NCI-H524 treated with DMSO at 0.1 percent for 48 hours (cell line): ENCODE data around the gene PAH.

ENCODE experiments used
- DNase-seq: peaks from one replicate; lab custom pipeline; 2025; lab: John Stamatoyannopoulos, UW

The PAH gene

GRCh38 chr12:102917026-102917787 lies at the start of gene PAH:
Gene PAH, minus strand, starts transcription at chr12:102917244. Its CDS starts 114 bp downstream, at chr12:102917130.
- no peak for DNase-seq

DNA sequence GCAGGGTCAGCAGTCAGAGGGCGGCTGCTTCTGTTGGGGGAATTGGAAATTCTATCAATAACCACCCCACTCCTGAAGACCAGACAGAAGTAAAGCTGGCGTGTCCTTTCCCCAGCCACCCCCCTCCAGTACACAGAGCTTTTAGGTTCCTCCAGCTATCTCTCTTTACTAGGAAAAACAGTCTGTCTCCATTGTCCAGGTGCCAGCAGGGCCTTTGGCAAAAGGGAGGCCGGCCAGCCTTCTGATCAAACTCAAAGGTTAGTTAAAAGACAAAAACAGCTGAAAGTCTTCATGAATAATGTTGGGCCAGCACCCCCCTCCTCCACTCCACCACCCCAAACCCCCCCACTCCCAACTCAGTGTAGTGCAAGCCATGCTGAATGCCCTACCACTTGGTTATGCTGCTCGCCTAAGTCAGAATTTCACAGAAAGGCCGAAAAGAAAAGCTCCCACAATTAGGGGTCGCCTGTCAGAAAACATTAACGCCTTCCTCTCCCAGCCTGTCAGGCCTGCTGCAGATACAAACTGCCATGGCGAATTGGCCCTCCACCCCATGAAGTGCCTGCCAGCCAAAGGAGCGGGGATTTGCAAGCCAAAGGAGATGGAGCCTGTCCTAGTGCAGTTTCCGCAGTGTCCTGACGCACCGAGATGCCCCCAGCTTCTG lies 49.3 kb upstream of the PAH start:
- DNase-seq = no peak

DNA sequence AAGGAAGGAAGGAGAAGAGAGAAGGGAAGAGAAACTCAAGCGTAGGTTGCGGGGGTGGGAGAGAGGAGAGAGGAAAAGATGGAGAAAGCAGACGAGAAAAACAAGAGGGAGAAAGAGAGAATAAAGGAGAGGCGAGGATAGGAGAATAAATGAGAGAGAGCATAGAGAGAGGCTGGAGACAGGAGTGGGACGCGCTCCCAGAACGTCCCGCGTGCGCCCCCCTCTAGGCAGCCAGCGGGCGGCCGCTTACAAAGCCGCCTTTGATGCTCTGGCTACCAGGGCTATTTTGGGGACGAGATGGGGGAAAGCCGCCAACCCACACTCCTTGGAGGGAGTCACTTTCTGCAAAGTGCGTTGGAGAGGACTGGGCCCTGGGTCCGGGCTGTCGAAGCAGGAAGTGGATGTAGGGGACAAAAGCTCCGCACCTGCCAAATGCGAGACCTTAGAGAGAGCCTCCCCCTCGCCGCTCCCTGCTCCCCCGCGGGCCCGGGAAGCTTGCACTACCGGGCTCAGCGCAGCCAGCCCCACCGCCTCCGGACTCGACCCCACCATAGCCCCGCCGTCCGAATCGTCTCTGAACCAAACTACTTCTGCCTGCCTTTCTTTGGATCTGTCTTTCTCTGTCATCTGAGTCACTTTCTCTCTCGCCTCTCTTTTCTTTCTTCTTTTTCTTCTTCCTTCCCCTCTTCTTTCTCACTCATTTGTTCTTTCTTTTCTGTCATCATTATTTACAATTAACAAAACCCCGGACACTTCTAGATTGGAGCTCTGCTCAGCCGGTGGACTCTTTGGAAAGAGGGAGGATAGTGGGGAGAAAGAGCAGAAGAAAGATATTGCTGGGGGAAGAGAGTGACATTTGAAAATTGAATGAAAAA lies 48.5 kb upstream of the PAH start:
- no peak for DNase-seq

DNA sequence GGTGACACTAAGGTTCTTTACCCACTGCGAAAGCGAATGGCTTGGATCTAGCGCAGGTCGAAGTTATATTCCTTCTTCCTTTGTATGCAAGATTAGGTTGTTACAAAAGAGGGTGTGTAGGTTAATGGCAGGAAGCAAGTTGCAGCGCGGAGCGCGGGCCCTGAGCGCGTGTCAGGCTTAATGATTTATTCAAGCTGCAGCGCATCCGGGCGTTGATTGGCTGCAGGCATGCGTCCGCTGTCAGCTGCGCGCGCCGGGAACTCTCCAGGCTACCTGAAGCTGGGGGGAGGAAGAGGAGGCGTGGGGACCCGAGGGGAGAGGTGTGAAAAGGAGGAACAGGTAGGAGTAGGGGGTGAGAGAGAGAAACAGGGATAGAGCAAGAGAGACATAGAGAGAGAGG lies 47.8 kb upstream of the PAH start:
- DNase-seq = no peak

- DNase-seq = no peak
Observed at GRCh38 chr12:102963796-102964195, 46.8 kb upstream of the PAH start.

DNA sequence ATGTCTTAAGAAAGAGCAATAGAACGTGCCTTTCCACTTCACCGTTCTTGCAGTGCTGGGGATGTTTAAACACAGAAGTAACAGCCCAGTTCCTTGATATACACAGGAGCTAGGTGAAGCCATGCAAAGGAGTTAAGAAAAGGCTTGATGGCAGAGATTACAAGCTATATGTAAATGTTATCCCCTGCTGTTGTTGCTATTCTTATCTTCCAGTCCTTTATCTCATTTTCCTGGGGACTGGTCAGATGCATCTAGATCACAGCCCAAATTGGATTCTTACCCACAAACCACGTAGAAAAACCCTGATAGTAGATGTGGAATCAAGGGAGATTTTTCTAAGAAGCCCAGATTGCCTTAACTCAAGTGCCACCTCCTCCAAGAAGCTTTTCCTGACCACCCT lies 45.9 kb upstream of the PAH start:
- DNase-seq = peak; percentile 64

DNA sequence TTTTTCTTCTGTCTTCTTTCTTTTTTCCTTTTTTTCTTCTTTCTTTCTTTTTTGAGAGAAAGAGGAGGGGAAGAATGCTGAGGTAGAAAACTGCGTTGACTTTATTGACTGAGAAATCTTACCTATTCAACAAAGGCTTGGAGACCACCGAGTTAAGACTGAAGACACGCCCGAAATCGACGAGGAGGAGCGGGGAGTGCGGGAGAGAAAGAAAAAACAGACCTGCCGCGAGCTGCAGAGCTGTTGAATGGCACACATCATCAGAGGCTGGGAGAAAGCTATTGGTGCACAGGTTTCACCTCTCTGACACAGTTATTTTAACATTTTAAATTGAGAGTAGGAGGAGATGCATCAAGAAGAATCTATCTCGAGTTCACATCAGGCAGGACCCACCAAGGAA lies 45.5 kb upstream of the PAH start:
- no peak for DNase-seq

DNA sequence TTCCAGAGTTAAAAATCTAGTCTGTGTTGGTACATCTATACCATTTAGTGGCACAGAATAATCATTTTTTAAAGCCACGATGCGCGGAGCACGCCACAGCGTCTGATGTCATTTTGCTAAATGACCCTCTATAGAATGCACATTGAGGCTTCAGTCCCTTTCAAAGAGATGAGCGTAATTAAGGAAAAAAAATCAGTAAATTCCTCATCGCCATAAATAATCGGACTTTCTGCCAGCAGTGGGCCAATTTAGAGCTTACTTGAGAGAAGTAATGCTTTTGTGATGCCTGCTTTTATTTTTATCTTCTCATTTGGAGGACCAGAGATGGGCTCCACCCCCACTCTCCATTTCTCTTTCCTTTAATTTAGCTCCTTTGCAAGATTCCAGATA lies 44.4 kb upstream of the PAH start:
- DNase-seq = no peak

DNA sequence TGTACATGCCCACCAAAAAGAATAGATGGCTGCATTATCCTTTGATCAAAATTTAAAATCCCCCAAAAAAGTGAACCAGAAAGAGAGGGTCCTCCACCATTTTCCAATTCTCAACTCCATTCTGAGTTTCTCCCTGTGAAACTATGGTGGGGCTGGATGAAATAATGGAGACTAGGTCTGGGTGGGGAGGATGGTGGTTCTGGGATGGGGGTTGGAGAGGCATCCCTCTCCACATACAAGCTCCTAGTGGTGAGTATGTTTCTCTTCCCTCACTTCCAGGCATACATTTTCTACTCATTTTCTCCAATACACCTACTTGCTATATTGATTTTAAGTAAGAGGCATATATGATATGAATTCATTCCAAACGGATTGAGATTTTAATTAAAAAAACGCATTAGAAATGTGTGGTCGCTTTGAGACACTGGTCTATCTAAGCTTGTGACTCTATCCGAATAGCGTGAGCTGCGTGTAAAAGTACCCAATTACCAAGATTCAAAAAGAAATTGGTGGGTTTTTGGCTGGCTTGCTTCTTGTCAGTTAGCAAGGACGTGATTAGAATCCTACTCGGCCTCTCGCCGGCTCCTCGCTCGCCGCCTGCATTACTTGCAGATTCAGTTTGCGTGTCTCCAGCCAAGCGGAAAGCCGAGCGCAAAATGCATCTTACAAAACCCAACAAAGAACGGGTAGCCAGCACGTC lies 43.9 kb upstream of the PAH start:
- no peak for DNase-seq

DNA sequence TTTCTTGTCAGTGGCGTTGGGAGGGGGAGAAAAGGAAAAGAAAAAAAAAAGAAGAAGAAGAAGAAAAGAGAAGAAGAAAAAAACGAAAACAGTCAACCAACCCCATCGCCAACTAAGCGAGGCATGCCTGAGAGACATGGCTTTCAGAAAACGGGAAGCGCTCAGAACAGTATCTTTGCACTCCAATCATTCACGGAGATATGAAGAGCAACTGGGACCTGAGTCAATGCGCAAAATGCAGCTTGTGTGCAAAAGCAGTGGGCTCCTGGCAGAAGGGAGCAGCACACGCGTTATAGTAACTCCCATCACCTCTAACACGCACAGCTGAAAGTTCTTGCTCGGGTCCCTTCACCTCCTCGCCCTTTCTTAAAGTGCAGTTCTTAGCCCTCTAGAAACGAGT lies 42.3 kb upstream of the PAH start:
- no peak for DNase-seq

DNA sequence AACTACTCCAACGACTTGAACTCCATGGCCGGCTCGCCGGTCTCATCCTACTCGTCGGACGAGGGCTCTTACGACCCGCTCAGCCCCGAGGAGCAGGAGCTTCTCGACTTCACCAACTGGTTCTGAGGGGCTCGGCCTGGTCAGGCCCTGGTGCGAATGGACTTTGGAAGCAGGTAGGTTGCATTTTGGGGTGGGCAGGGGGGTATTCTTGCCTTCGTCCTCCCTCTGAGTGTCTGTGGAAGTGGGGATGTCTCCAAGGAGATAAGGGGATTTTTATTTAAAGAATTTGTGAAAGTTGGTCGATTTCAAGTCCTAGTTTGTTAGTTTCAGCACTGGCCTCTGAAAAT lies 41.8 kb upstream of the PAH start:
- DNase-seq = no peak

- no peak for DNase-seq
Observed at GRCh38 chr12:102958073-102958829, 41.2 kb upstream of the PAH start.

DNA sequence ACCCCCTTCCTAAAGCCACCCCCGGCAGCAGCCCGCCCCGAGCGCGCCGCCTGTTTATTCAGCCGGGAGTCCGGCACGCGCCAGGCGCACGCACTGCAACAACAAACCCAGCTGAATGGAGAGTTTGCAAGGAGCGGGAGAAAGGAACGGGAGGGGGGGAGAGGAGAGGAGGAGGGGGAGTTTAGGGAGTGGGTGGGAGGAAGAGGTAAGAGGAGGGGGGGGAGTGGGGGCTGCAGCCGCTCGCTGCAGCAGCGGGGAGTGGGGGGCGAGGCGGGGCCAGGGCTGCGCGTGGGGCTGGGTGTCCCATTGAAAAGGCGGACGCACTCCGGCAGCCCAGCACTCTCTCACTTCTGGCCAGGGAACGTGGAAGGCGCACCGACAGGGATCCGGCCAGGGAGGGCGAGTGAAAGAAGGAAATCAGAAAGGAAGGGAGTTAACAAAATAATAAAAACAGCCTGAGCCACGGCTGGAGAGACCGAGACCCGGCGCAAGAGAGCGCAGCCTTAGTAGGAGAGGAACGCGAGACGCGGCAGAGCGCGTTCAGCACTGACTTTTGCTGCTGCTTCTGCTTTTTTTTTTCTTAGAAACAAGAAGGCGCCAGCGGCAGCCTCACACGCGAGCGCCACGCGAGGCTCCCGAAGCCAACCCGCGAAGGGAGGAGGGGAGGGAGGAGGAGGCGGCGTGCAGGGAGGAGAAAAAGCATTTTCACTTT lies 40.5 kb upstream of the PAH start, which contains the start of gene ASCL1:
TSS of gene ASCL1 (plus strand) at position 336 of the 712 bp plus-strand sequence. CDS start 571 bp downstream, outside the sequence.
- DNase-seq = no peak

DNA sequence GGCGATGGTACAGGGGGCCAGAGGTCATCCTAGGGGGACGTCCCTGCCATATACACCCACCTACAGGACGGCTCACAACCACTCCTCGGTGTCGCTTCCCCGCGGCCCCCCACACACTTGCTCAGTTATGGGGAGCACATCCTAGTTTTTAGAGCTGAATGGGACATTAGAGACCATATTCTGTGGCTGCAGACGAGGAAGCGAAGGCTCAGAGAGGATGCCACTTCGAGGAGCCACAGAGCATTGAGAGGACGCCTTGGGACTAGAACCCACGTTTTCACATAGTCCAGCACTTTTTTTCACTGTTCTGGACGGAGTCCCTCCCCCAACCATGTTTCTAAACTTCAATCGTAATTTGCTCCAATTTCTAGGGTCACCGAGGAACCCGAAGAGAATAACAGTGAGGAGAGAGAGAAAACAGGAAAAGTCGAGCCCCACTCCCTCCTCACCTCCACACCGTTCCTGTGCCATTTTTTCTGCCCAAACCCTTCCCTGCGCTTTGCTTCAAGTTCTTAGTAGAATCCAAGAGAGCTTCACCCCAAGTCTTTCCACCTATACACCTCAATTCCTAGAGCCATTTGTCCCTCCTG lies 39.8 kb upstream of the PAH start:
- DNase-seq = no peak

- no peak for DNase-seq
Observed at GRCh38 chr12:102955926-102956737, 39.1 kb upstream of the PAH start.

- no peak for DNase-seq
Observed at GRCh38 chr12:102954134-102954533, 37.1 kb upstream of the PAH start.

DNA sequence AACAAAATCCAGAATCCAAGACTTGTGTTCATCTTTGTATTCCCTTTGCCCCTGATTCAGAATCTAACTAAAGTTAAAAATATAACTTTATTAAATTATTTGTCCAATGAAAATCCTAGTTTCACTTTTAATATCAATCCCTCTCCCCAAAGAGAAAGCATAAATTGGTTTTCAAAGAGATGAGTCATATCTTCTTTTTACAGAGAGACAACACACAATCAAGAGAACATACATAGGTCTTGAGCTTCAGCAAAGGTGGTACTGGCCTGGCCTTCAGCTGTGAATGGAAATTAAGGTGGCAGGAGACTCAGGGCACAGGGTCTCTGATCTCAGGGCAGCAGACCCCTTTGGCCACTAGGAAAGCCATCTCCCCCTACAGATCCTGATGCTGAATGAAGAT lies 36.2 kb upstream of the PAH start:
- DNase-seq = no peak

DNA sequence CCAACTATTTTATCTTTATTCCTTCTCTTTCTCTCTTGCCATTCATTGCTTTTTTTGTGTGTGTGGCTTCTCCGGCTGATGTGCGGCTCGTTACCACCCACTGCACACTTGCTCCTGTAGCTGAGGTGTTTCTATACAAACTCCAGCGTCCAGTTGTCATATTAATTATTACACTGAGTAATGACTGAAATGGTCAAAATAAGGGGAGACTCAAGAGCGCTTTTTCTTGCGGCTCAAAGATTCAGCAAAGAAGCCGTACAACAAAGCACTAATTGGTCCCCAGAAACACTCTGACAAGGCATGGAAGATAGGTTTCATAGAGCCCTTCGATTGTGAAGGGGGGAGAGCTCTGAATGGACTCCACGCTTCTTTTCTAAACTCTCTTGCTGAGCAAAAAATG lies 34.8 kb upstream of the PAH start:
- DNase-seq = no peak

DNA sequence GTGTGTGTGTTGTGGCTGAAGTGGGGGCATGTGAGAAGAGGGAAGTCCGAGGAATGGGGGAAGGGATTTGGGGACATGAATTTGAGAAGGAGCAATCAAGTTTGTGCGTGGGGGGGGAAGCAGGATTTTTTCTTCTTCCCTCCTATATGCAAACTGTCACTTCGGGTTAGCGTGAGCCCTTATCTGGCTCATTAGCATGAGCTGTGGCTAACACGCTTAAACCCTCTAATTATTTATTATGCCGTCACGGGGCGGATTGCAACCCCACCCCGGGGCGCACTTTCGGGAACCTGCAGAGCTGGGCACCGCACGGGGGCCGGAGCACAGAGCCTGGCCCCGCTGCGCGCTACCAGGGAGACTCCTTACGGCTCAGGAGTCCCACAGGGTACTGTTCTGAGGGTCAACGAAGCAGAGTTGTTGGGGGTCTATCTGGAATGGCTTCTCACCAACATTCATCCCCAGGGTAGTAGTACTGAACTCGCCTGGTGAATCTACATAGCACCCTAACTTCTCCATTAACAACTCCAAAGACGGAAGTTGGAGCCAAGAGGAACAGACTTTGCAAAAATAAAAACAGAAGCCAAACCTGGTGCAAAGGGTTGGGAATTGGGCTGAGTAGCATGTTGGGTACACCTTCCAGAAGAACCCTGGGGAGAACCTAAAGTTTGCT lies 34.0 kb upstream of the PAH start:
- no peak for DNase-seq
